ENCODE measurements around the gene FYN.
"Not testable (repeated sequence)": the region's sequence is repeated elsewhere in the genome, so short reads cannot be mapped to it uniquely, and the experiment has no call there.

The FYN gene

GRCh38 chr6:111804627-111805235, 68.5 kb downstream of the FYN start:
- peak; percentile 71 to 75 for DNase-seq

- DNase-seq, result no peak
These were observed 69.4 kb downstream of the FYN start for GRCh38 chr6:111803804-111804203.

- DNase-seq, result no peak
These were observed 69.9 kb downstream of the FYN start for GRCh38 chr6:111803371-111803770.

- no peak for DNase-seq
These were observed 70.4 kb downstream of the FYN start for GRCh38 chr6:111802720-111803330.

GRCh38 chr6:111802015-111802414, 71.2 kb downstream of the FYN start:
- no peak for DNase-seq

GRCh38 chr6:111800821-111801220, 72.4 kb downstream of the FYN start:
- no peak for DNase-seq

- DNase-seq, result no peak
These were observed 72.9 kb downstream of the FYN start for GRCh38 chr6:111800259-111800765.

GRCh38 chr6:111799576-111800258, 73.5 kb downstream of the FYN start:
- no peak for DNase-seq

GRCh38 chr6:111798281-111798725, 74.9 kb downstream of the FYN start:
- no peak for DNase-seq

GRCh38 chr6:111796310-111796918, 76.8 kb downstream of the FYN start:
- peak in 1 of 2 donors; percentile 42 for DNase-seq

- no peak for DNase-seq
These were observed 77.7 kb downstream of the FYN start for GRCh38 chr6:111795558-111795957.

GRCh38 chr6:111794727-111795452, 78.4 kb downstream of the FYN start:
- DNase-seq, result no peak

- no peak for DNase-seq
These were observed 79.0 kb downstream of the FYN start for GRCh38 chr6:111794300-111794699.

- peak in 1 of 2 donors; percentile 40 for DNase-seq
These were observed 79.5 kb downstream of the FYN start for GRCh38 chr6:111793711-111794111.

GRCh38 chr6:111792914-111793700, 80.1 kb downstream of the FYN start:
- DNase-seq, result no peak

- no peak for DNase-seq
These were observed 81.0 kb downstream of the FYN start for GRCh38 chr6:111792241-111792640.

GRCh38 chr6:111791415-111791814, 81.8 kb downstream of the FYN start:
- DNase-seq, result no peak

- DNase-seq, result no peak
These were observed 83.7 kb downstream of the FYN start for GRCh38 chr6:111789598-111789997.

- no peak for DNase-seq
These were observed 84.6 kb downstream of the FYN start for GRCh38 chr6:111788379-111789276.

- not testable (repeated sequence) for DNase-seq
These were observed 87.1 kb downstream of the FYN start for GRCh38 chr6:111786151-111786550.

- no peak for DNase-seq
These were observed 88.8 kb downstream of the FYN start for GRCh38 chr6:111784433-111784832.
